Endothelial cell (in vitro differentiated cells): ENCODE results near the gene RBM10. TPM values are rescaled to one million over a fixed set of nuclear protein-coding genes. Genes with fewer than 3 reads are reported as not detected.

Experiments used
- DNase-seq: peaks from one replicate; pipeline ENCODE4 v3.0.0; 2021; ENCODE audit warnings: low spot score
- H3K27ac Mint-ChIP-seq: one replicate; pipeline ENCODE4 v1.8.0; 2021; ENCODE audit warnings: mixed read lengths, inconsistent platforms; ENCODE audit not compliant: unreplicated experiment
- H3K27me3 Mint-ChIP-seq: one replicate; pipeline ENCODE4 v1.8.0; 2021; ENCODE audit warnings: mild to moderate bottlenecking, moderate library complexity, mixed read lengths, inconsistent platforms; ENCODE audit not compliant: unreplicated experiment
- H3K36me3 Mint-ChIP-seq: one replicate; pipeline ENCODE4 v1.8.0; 2021; ENCODE audit warnings: mild to moderate bottlenecking, low read depth, mixed read lengths, inconsistent platforms; ENCODE audit not compliant: unreplicated experiment
- H3K4me1 Mint-ChIP-seq: one replicate; pipeline ENCODE4 v1.8.0; 2021; ENCODE audit warnings: mild to moderate bottlenecking, mixed read lengths, inconsistent platforms; ENCODE audit not compliant: unreplicated experiment
- H3K4me3 Mint-ChIP-seq: one replicate; pipeline ENCODE4 v1.8.0; 2021; ENCODE audit warnings: mild to moderate bottlenecking, mixed read lengths, inconsistent platforms; ENCODE audit not compliant: unreplicated experiment
- H3K9me3 Mint-ChIP-seq: one replicate; pipeline ENCODE4 v1.8.0; 2021; ENCODE audit warnings: mixed read lengths, inconsistent platforms; ENCODE audit not compliant: unreplicated experiment
- total RNA-seq: library from RNA; stranded (reverse); fragmentation: NEBNext Ultra II Directional; extraction: Animal tissue kit (Norgen Biotek cat#: 25700); gene quantifications from one replicate; pipeline ENCODE4 v1.2.1, GENCODE V29; 2021; ENCODE audit not compliant: unreplicated experiment
- TF ChIP-seq, protein P1 (sequence below): fragments of 200-600 bp; sonication (generic); IDR thresholded peaks from one replicate; pipeline ENCODE4 v1.5.0; 2021; ENCODE audit warnings: antibody characterized with exemption; ENCODE audit not compliant: unreplicated experiment

RBM10 gene
- total RNA-seq, 1 donor from 2014 or later, result 42.1 TPM

GRCh38 chrX:47166126-47166525 is 21.1 kb downstream of the RBM10 start:
- H3K9me3 Mint-ChIP-seq, result no peaks in the 10 kb centered on the region
- H3K4me1 Mint-ChIP-seq, result no peaks in the 10 kb centered on the region
- H3K36me3 Mint-ChIP-seq, result peaks cover 5% of the 10 kb centered on the region
- H3K4me3 Mint-ChIP-seq, result no peak overlapping the region
- no peak for DNase-seq
- TF ChIP-seq, protein P1, sequence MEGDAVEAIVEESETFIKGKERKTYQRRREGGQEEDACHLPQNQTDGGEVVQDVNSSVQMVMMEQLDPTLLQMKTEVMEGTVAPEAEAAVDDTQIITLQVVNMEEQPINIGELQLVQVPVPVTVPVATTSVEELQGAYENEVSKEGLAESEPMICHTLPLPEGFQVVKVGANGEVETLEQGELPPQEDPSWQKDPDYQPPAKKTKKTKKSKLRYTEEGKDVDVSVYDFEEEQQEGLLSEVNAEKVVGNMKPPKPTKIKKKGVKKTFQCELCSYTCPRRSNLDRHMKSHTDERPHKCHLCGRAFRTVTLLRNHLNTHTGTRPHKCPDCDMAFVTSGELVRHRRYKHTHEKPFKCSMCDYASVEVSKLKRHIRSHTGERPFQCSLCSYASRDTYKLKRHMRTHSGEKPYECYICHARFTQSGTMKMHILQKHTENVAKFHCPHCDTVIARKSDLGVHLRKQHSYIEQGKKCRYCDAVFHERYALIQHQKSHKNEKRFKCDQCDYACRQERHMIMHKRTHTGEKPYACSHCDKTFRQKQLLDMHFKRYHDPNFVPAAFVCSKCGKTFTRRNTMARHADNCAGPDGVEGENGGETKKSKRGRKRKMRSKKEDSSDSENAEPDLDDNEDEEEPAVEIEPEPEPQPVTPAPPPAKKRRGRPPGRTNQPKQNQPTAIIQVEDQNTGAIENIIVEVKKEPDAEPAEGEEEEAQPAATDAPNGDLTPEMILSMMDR, result no peak
- H3K27me3 Mint-ChIP-seq, result no peaks in the 10 kb centered on the region
- no peak overlapping the region for H3K27ac Mint-ChIP-seq

- Mint-ChIP-seq H3K27me3 (no peaks in the 10 kb centered on the region), H3K27ac (no peak overlapping the region), H3K9me3 (no peaks in the 10 kb centered on the region), H3K4me1 (no peaks in the 10 kb centered on the region), H3K36me3 (peaks cover 14% of the 10 kb centered on the region), H3K4me3 (no peak overlapping the region)
- no peak for DNase-seq
- TF ChIP-seq, protein P1, result no peak
Observed at GRCh38 chrX:47168495-47169073, 23.6 kb downstream of the RBM10 start.

DNA sequence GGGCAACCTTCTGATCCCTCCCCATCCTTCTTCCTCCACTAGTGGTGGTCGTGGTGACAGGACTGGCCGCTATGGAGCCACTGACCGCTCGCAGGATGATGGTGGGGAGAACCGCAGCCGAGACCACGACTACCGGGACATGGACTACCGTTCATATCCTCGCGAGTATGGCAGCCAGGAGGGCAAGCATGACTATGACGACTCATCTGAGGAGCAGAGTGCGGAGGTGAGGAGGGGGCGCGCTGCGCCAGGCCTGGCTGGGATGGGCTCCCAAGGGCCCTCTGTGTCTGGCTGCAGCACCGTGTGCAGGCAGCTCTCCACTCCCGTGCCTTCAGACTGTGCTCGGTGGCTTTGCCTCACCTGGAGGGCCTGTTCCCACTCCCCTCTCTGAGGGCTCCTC is 24.3 kb downstream of the RBM10 start:
- Mint-ChIP-seq H3K4me3 (no peak overlapping the region), H3K36me3 (peaks cover 14% of the 10 kb centered on the region), H3K27me3 (no peaks in the 10 kb centered on the region), H3K9me3 (no peaks in the 10 kb centered on the region), H3K4me1 (no peaks in the 10 kb centered on the region), H3K27ac (no peak overlapping the region)
- no peak for DNase-seq
- TF ChIP-seq, protein P1, result no peak

DNA sequence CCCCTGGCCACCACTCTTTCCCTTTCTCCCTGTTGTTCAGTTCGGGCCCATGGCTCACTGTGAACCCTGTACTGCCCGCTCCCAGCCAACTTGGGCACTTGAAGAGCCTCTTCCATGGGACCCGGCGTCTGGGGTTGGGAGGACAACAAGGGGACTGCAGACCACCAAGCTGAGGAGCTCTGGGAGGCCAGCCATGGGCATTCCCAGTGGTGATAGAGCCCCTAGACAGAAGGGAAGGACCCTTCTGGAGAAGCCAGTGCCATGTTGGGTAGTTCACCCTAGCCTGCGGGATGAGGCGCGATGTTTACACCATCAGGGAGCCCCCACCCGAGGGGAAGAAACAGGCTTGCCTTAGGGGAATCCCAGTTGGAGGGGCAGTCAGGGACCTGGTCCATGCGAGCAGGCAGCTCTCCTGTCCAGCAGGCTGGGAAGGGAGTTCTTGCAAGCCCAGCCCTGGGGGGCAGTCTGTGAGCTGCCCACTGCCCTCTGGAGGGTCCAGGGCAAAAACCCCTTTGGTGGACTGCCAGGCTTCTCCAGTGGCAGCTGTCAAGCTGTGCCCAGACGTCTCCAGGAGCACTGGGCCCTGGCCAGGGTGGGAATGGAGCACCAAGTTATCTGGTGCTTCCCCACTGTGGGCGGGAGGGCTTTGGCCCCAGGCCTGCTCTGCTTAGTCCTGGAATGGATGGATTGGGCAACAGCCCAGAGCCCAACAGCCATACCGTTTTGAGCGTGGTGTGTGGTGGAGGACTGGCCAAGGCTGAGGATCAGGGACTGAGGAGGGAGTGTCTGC is 24.9 kb downstream of the RBM10 start:
- Mint-ChIP-seq H3K9me3 (no peaks in the 10 kb centered on the region), H3K36me3 (peaks cover 14% of the 10 kb centered on the region), H3K27ac (no peak overlapping the region), H3K4me1 (no peaks in the 10 kb centered on the region), H3K27me3 (no peaks in the 10 kb centered on the region), H3K4me3 (no peak overlapping the region)
- TF ChIP-seq, protein P1, result no peak
- DNase-seq, result no peak
